ENCODE measurements around the gene OSTM1.

The OSTM1 gene

GRCh38 chr6:108106694-108107093, 32.2 kb upstream of the OSTM1 start:
- no peaks in the 10 kb centered on the region; the same call in 1 of the 2 replicates for H3K27me3 ChIP-seq (replicated peaks; ENCODE audit: control insufficient read depth, insufficient read depth, low read length)
- DNase-seq (ENCODE audit: extremely low read depth, insufficient read length) = no peak
- H3K4me3 ChIP-seq (replicated peaks; ENCODE audit: low read depth, low read length) = no peak overlapping the region
- no peaks in the 10 kb centered on the region for H3K36me3 ChIP-seq (ENCODE audit: control insufficient read depth, insufficient read depth, low read length)
- TF ChIP-seq, protein P1, sequence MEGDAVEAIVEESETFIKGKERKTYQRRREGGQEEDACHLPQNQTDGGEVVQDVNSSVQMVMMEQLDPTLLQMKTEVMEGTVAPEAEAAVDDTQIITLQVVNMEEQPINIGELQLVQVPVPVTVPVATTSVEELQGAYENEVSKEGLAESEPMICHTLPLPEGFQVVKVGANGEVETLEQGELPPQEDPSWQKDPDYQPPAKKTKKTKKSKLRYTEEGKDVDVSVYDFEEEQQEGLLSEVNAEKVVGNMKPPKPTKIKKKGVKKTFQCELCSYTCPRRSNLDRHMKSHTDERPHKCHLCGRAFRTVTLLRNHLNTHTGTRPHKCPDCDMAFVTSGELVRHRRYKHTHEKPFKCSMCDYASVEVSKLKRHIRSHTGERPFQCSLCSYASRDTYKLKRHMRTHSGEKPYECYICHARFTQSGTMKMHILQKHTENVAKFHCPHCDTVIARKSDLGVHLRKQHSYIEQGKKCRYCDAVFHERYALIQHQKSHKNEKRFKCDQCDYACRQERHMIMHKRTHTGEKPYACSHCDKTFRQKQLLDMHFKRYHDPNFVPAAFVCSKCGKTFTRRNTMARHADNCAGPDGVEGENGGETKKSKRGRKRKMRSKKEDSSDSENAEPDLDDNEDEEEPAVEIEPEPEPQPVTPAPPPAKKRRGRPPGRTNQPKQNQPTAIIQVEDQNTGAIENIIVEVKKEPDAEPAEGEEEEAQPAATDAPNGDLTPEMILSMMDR (IDR thresholded peaks at IDR 0.05; ENCODE audit: insufficient read depth, low read length, poor library complexity, severe bottlenecking) = no peak

GRCh38 chr6:108106261-108106660, 31.7 kb upstream of the OSTM1 start:
- H3K4me3 ChIP-seq (replicated peaks; ENCODE audit: low read depth, low read length) = no peak overlapping the region
- H3K27me3 ChIP-seq (replicated peaks; ENCODE audit: control insufficient read depth, insufficient read depth, low read length) = no peaks in the 10 kb centered on the region; the same call in 1 of the 2 replicates
- no peak for DNase-seq (ENCODE audit: extremely low read depth, insufficient read length)
- no peaks in the 10 kb centered on the region for H3K36me3 ChIP-seq (ENCODE audit: control insufficient read depth, insufficient read depth, low read length)
- TF ChIP-seq, protein P1 (IDR thresholded peaks at IDR 0.05; ENCODE audit: insufficient read depth, low read length, poor library complexity, severe bottlenecking) = no peak

- peaks cover 2% of the 10 kb centered on the region; the same call in 1 of the 2 replicates for H3K27me3 ChIP-seq (replicated peaks; ENCODE audit: control insufficient read depth, insufficient read depth, low read length)
- no peak overlapping the region for H3K4me3 ChIP-seq (replicated peaks; ENCODE audit: low read depth, low read length)
- no peaks in the 10 kb centered on the region for H3K36me3 ChIP-seq (ENCODE audit: control insufficient read depth, insufficient read depth, low read length)
- TF ChIP-seq, protein P1 (IDR thresholded peaks at IDR 0.05; ENCODE audit: insufficient read depth, low read length, poor library complexity, severe bottlenecking) = no peak
- no peak for DNase-seq (ENCODE audit: extremely low read depth, insufficient read length)
These were observed 31.0 kb upstream of the OSTM1 start for GRCh38 chr6:108105571-108105970.

- no peak overlapping the region for H3K4me3 ChIP-seq (replicated peaks; ENCODE audit: low read depth, low read length)
- H3K36me3 ChIP-seq (ENCODE audit: control insufficient read depth, insufficient read depth, low read length) = no peaks in the 10 kb centered on the region
- TF ChIP-seq, protein P1 (IDR thresholded peaks at IDR 0.05; ENCODE audit: insufficient read depth, low read length, poor library complexity, severe bottlenecking) = no peak
- DNase-seq (ENCODE audit: extremely low read depth, insufficient read length) = no peak
- H3K27me3 ChIP-seq (replicated peaks; ENCODE audit: control insufficient read depth, insufficient read depth, low read length) = peaks cover 2% of the 10 kb centered on the region; the same call in 1 of the 2 replicates
These were observed 28.4 kb upstream of the OSTM1 start for GRCh38 chr6:108102965-108103364.

DNA sequence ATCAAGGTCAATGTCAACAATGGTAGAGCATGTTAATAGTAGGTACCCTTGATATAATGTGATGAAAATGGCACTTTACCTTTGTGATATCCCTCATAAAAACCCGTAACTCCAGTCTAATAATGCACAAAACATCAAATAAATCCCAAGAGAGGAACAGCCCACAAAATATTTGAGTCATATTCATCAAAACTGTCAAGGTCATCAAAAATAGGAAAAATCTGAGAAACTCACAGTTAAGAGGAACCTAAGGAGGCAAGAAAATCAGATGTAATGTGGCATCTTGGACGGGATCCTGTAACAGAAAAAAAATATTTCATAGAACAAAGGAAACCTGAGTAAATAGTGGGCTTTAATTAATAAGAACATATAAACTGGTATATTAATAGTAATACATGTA, 25.5 kb upstream of the OSTM1 start:
- TF ChIP-seq, protein P1 (IDR thresholded peaks at IDR 0.05; ENCODE audit: insufficient read depth, low read length, poor library complexity, severe bottlenecking) = no peak
- no peak overlapping the region for H3K4me3 ChIP-seq (replicated peaks; ENCODE audit: low read depth, low read length)
- peaks cover 2% of the 10 kb centered on the region; the same call in 1 of the 2 replicates for H3K27me3 ChIP-seq (replicated peaks; ENCODE audit: control insufficient read depth, insufficient read depth, low read length)
- no peak for DNase-seq (ENCODE audit: extremely low read depth, insufficient read length)
- no peaks in the 10 kb centered on the region for H3K36me3 ChIP-seq (ENCODE audit: control insufficient read depth, insufficient read depth, low read length)

GRCh38 chr6:108097882-108098281, 23.3 kb upstream of the OSTM1 start:
- H3K36me3 ChIP-seq (ENCODE audit: control insufficient read depth, insufficient read depth, low read length) = no peaks in the 10 kb centered on the region
- H3K27me3 ChIP-seq (replicated peaks; ENCODE audit: control insufficient read depth, insufficient read depth, low read length) = peaks cover 2% of the 10 kb centered on the region; the same call in 1 of the 2 replicates
- TF ChIP-seq, protein P1 (IDR thresholded peaks at IDR 0.05; ENCODE audit: insufficient read depth, low read length, poor library complexity, severe bottlenecking) = no peak
- no peak overlapping the region for H3K4me3 ChIP-seq (replicated peaks; ENCODE audit: low read depth, low read length)
- no peak for DNase-seq (ENCODE audit: extremely low read depth, insufficient read length)

All from GM06990 (cell line).